HUDEP-2 (cell line): ENCODE results near the gene TIGD6.
"Not testable (repeated sequence)": the region's sequence is repeated elsewhere in the genome, so short reads cannot be mapped to it uniquely, and the experiment has no call there.

Experiments used
- DNase-seq, 76 experiments: peaks; one replicate each; lab custom pipeline; 2025; ENCODE audit not compliant: unreplicated experiment in 76 of 76; lab: John Stamatoyannopoulos, UW

The TIGD6 gene

GRCh38 chr5:149944666-149945065 is 55.8 kb downstream of the TIGD6 start, which contains the start of gene PDE6A:
Gene PDE6A, minus strand, starts transcription at chr5:149944793. Its CDS starts 120 bp downstream, at chr5:149944673.
- no peak for DNase-seq

- not testable (repeated sequence) for DNase-seq
These were observed 57.1 kb downstream of the TIGD6 start for GRCh38 chr5:149943177-149943949.
